OCI-LY3 (cell line): ENCODE results near the gene GDNF.

ENCODE experiments used
- H2AFZ ChIP-seq: fragments of 200-600, 300-600 bp; shearing (Covaris generic); 2 replicates; pipeline ENCODE4 v1.6.0; 2014; ENCODE audit warnings: antibody characterized with exemption, low read depth, low read length
- H3K27ac ChIP-seq: fragments of 200-600, 300-600 bp; sonication (generic); 2 replicates; pipeline ENCODE4 v1.5.1; 2014; ENCODE audit warnings: mild to moderate bottlenecking, low read length, moderate library complexity, mixed read lengths
- H3K27me3 ChIP-seq: fragments of 200-600, 300-600 bp; sonication (generic); 2 replicates; pipeline ENCODE4 v1.6.1; 2014; ENCODE audit warnings: low read depth, low read length, mixed read lengths
- H3K36me3 ChIP-seq: fragments of 200-600, 300-600 bp; sonication (generic); replicated peaks from 2 replicates; pipeline ENCODE3; 2014; ENCODE audit warnings: low read depth, low read length, mixed read lengths
- H3K4me1 ChIP-seq: fragments of 300-600, 200-600 bp; sonication (generic); 2 replicates; pipeline ENCODE4 v1.6.1; 2014; ENCODE audit warnings: low read length, mixed read lengths
- H3K4me2 ChIP-seq: fragments of 200-600, 300-600 bp; sonication (generic); 2 replicates; pipeline ENCODE4 v1.6.1; 2014; ENCODE audit warnings: low read length, mixed read lengths
- H3K4me3 ChIP-seq: fragments of 300-600, 200-600 bp; sonication (generic); 2 replicates; pipeline ENCODE4 v1.5.1; 2014; ENCODE audit warnings: antibody characterized with exemption, mild to moderate bottlenecking, low read length, moderate library complexity
- H3K79me2 ChIP-seq: fragments of 300-600, 200-600 bp; shearing (Covaris generic); 2 replicates; pipeline ENCODE4 v1.6.1; 2014; ENCODE audit warnings: mild to moderate bottlenecking, low read length, mixed read lengths
- H3K9ac ChIP-seq: fragments of 300-600, 200-600 bp; shearing (Covaris generic); 2 replicates; pipeline ENCODE4 v1.6.0; 2014; ENCODE audit warnings: mild to moderate bottlenecking, low read length, moderate library complexity
- H3K9me3 ChIP-seq: fragments of 200-600, 300-600 bp; shearing (Covaris generic); 2 replicates; pipeline ENCODE4 v1.6.1; 2014; ENCODE audit warnings: low read length, mixed read lengths; ENCODE audit not compliant: insufficient read depth
- H4K20me1 ChIP-seq: fragments of 200-600, 300-600 bp; sonication (generic); 2 replicates; pipeline ENCODE4 v1.6.1; 2016; ENCODE audit warnings: low read length, mixed read lengths; ENCODE audit not compliant: insufficient read depth
- EZH2phosphoT487 ChIP-seq: fragments of 200-600 bp; shearing (Covaris generic); IDR thresholded peaks from 2 replicates; pipeline ENCODE4 v1.6.1; 2018; ENCODE audit warnings: antibody characterized with exemption, mixed run types, low read depth
- TF ChIP-seq, protein P1 (sequence below): fragments of 200-600, 300-600 bp; sonication (generic); IDR thresholded peaks from 2 replicates; pipeline ENCODE4 v1.5.1; 2014; ENCODE audit warnings: antibody characterized with exemption, low read length, low read depth

GDNF gene

DNA sequence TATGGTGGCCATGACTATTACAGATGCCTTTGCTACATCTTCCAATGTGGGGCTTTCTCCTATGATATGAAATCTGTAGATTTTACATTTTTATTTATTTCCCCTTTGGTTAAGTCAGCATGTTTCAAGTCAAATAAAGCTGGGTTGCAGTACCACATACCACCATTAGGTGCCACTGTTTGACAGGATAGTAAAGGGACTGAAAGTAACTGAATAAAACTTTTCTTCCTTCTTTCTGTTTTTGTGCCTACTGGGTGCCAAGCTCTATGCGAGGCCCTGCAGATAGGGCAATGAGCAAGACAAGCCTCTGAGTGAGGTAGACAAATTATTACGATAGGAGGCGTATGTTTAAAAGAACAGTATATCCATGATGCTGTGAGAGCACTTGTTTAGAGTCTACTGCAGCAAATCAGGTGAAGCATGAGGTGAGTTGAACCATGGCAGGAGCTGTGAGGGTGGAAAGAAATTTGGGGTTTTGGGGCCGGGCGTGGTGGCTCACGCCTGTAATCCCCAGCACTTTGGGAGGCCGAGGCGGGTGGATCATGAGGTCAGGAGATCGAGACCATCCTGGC is 64.8 kb downstream of the GDNF start:
- Histone ChIP-seq H3K27me3 (no peaks in the 10 kb centered on the region), H3K79me2 (no peaks in the 10 kb centered on the region), H3K9me3 (no peaks in the 10 kb centered on the region), H3K4me3 (no peak overlapping the region), H3K4me2 (no peak overlapping the region), H3K27ac (no peak overlapping the region), H2AFZ (no peak overlapping the region), H3K36me3 (no peaks in the 10 kb centered on the region), H3K9ac (no peak overlapping the region), H4K20me1 (no peaks in the 10 kb centered on the region), H3K4me1 (0 out of 2 replicates have a peak, but pooled peaks cover 3% of the 10 kb centered on the region)
- TF ChIP-seq, protein P1, sequence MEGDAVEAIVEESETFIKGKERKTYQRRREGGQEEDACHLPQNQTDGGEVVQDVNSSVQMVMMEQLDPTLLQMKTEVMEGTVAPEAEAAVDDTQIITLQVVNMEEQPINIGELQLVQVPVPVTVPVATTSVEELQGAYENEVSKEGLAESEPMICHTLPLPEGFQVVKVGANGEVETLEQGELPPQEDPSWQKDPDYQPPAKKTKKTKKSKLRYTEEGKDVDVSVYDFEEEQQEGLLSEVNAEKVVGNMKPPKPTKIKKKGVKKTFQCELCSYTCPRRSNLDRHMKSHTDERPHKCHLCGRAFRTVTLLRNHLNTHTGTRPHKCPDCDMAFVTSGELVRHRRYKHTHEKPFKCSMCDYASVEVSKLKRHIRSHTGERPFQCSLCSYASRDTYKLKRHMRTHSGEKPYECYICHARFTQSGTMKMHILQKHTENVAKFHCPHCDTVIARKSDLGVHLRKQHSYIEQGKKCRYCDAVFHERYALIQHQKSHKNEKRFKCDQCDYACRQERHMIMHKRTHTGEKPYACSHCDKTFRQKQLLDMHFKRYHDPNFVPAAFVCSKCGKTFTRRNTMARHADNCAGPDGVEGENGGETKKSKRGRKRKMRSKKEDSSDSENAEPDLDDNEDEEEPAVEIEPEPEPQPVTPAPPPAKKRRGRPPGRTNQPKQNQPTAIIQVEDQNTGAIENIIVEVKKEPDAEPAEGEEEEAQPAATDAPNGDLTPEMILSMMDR = peak; percentile 58
- no peak for TF ChIP-seq EZH2phosphoT487

DNA sequence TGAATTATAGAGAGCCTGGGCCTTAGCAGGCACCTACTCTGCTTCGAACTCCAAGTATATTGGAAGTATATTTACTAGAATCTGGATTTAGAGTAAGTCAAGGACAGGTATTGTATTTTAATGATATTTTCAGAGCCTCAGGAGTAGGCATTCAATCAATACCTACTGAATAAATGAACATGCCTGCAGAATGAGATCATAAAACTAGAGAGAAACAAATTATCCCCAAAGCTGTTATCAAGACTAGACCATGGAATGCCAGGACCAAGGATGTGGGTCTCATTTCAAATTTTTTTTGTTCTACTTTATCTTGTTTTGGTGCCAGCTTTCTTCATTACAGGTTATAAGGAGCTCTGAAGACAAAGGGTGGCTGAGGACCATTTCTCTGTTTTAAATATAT is 66.0 kb downstream of the GDNF start:
- no peak overlapping the region for H3K27ac ChIP-seq
- TF ChIP-seq EZH2phosphoT487 = no peak
- TF ChIP-seq, protein P1 = no peak
- no peak overlapping the region for H3K4me3 ChIP-seq
- no peaks in the 10 kb centered on the region for H4K20me1 ChIP-seq
- no peaks in the 10 kb centered on the region for H3K36me3 ChIP-seq
- H3K27me3 ChIP-seq = no peaks in the 10 kb centered on the region
- no peak overlapping the region for H3K4me2 ChIP-seq
- 0 out of 2 replicates have a peak, but pooled peaks cover 3% of the 10 kb centered on the region for H3K4me1 ChIP-seq
- H3K9me3 ChIP-seq = no peaks in the 10 kb centered on the region
- H3K79me2 ChIP-seq = no peaks in the 10 kb centered on the region
- H3K9ac ChIP-seq = no peak overlapping the region
- no peak overlapping the region for H2AFZ ChIP-seq

DNA sequence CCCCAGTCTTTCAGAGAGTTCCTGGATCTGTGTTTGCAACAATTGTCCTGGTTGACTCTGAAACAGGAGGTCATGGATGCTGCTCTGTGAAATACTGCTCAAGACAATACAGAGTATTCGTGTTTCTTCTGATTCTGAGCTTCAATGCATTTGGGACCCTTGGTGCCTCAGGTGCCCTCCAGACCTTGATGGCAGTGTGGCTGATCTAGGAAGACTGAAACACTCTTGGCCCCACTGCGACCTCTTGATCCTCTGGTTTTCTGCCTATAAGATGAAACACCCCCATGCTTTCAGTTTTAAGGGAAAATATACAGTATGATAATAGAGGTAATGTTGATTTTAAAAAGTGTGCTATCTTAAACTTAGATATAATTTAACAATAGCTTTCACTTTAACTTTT is 67.6 kb downstream of the GDNF start:
- Histone ChIP-seq H3K27me3 (no peaks in the 10 kb centered on the region), H2AFZ (no peak overlapping the region), H3K4me3 (no peak overlapping the region), H3K79me2 (no peaks in the 10 kb centered on the region), H3K4me2 (no peak overlapping the region), H3K4me1 (0 out of 2 replicates have a peak, but pooled peaks cover 3% of the 10 kb centered on the region), H3K27ac (no peak overlapping the region), H3K9ac (no peak overlapping the region), H3K9me3 (no peaks in the 10 kb centered on the region), H3K36me3 (no peaks in the 10 kb centered on the region), H4K20me1 (no peaks in the 10 kb centered on the region)
- TF ChIP-seq EZH2phosphoT487 = no peak
- TF ChIP-seq, protein P1 = no peak

DNA sequence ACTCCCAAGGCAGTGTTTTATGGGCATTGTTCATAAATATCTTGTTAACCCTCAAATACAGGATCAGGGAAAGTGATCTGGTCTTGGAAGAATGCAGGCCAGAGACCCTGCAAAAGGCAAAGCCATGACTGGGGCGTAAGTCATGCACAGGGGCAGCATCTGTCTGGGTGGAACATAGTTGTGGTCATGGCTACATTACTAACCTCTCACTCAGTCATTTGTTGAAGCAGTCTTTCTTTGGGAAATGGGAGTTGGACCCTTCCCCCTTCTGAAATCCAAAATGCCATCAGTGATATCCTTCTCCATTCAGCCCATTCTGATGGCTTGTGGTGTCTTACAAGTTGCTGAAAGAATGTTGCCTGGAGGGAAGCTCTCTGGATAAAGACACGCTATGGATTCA is 68.1 kb downstream of the GDNF start:
- Histone ChIP-seq H2AFZ (no peak overlapping the region), H3K4me3 (no peak overlapping the region), H3K79me2 (no peaks in the 10 kb centered on the region), H3K9me3 (no peaks in the 10 kb centered on the region), H3K4me2 (no peak overlapping the region), H3K27me3 (no peaks in the 10 kb centered on the region), H3K9ac (no peak overlapping the region), H4K20me1 (no peaks in the 10 kb centered on the region), H3K36me3 (no peaks in the 10 kb centered on the region), H3K27ac (no peak overlapping the region), H3K4me1 (0 out of 2 replicates have a peak, but pooled peaks cover 3% of the 10 kb centered on the region)
- TF ChIP-seq EZH2phosphoT487 = no peak
